Measurements from ENCODE around the gene CPTP.

Gene CPTP

GRCh38 chr1:1284221-1285101 lies 40.1 kb upstream of the CPTP start:
- no peak overlapping the region for H3K4me2 ChIP-seq (ENCODE audit: low read depth, low read length, poor library complexity, severe bottlenecking)
- H3K9me3 ChIP-seq (ENCODE audit: insufficient read depth, low read depth, low read length): no peaks in the 10 kb centered on the region
- H3K36me3 ChIP-seq (ENCODE audit: insufficient read depth, low read length): no peaks in the 10 kb centered on the region
- no peaks in the 10 kb centered on the region for H3F3A ChIP-seq (ENCODE audit: low read depth)
- no peak overlapping the region for H3K9ac ChIP-seq (ENCODE audit: low read depth, low read length, poor library complexity, severe bottlenecking)
- H3K27me3 ChIP-seq (ENCODE audit: insufficient read depth, low read length, poor library complexity, severe bottlenecking): no peaks in the 10 kb centered on the region
- no peaks in the 10 kb centered on the region for H4K20me1 ChIP-seq (ENCODE audit: insufficient read depth, low read length, poor library complexity, severe bottlenecking)
- no peaks in the 10 kb centered on the region for H3K4me1 ChIP-seq (ENCODE audit: insufficient read depth, low read length, poor library complexity, severe bottlenecking)
- H3K79me2 ChIP-seq (ENCODE audit: insufficient read depth, low read length): no peaks in the 10 kb centered on the region
- no peaks in the 10 kb centered on the region for H3K9me2 ChIP-seq (replicated peaks; ENCODE audit: low read depth, low read length)
- no peak overlapping the region for H2AFZ ChIP-seq (ENCODE audit: low read length)
- TF ChIP-seq EZH2phosphoT487 (IDR thresholded peaks at IDR 0.05; ENCODE audit: borderline replicate concordance): no peak
- TF ChIP-seq CTCF (conservative IDR thresholded peaks at IDR 0.05; ENCODE audit: low read length): no peak
- no peak overlapping the region for H3K4me3 ChIP-seq (ENCODE audit: low read length, poor library complexity, severe bottlenecking)

- H3K4me3 ChIP-seq (ENCODE audit: low read length, poor library complexity, severe bottlenecking): no peak overlapping the region
- no peaks in the 10 kb centered on the region for H3K4me1 ChIP-seq (ENCODE audit: insufficient read depth, low read length, poor library complexity, severe bottlenecking)
- no peaks in the 10 kb centered on the region for H3K79me2 ChIP-seq (ENCODE audit: insufficient read depth, low read length)
- TF ChIP-seq EZH2phosphoT487 (IDR thresholded peaks at IDR 0.05; ENCODE audit: borderline replicate concordance) (no peak), CTCF (conservative IDR thresholded peaks at IDR 0.05; ENCODE audit: low read length) (no peak)
- no peaks in the 10 kb centered on the region for H3K9me3 ChIP-seq (ENCODE audit: insufficient read depth, low read depth, low read length)
- no peak overlapping the region for H3K4me2 ChIP-seq (ENCODE audit: low read depth, low read length, poor library complexity, severe bottlenecking)
- H4K20me1 ChIP-seq (ENCODE audit: insufficient read depth, low read length, poor library complexity, severe bottlenecking): no peaks in the 10 kb centered on the region
- H3K36me3 ChIP-seq (ENCODE audit: insufficient read depth, low read length): no peaks in the 10 kb centered on the region
- no peaks in the 10 kb centered on the region for H3K9me2 ChIP-seq (replicated peaks; ENCODE audit: low read depth, low read length)
- no peaks in the 10 kb centered on the region for H3F3A ChIP-seq (ENCODE audit: low read depth)
- H3K9ac ChIP-seq (ENCODE audit: low read depth, low read length, poor library complexity, severe bottlenecking): no peak overlapping the region
- no peak overlapping the region for H2AFZ ChIP-seq (ENCODE audit: low read length)
- no peaks in the 10 kb centered on the region for H3K27me3 ChIP-seq (ENCODE audit: insufficient read depth, low read length, poor library complexity, severe bottlenecking)
These were observed 39.5 kb upstream of the CPTP start for GRCh38 chr1:1285102-1285571.

DNA sequence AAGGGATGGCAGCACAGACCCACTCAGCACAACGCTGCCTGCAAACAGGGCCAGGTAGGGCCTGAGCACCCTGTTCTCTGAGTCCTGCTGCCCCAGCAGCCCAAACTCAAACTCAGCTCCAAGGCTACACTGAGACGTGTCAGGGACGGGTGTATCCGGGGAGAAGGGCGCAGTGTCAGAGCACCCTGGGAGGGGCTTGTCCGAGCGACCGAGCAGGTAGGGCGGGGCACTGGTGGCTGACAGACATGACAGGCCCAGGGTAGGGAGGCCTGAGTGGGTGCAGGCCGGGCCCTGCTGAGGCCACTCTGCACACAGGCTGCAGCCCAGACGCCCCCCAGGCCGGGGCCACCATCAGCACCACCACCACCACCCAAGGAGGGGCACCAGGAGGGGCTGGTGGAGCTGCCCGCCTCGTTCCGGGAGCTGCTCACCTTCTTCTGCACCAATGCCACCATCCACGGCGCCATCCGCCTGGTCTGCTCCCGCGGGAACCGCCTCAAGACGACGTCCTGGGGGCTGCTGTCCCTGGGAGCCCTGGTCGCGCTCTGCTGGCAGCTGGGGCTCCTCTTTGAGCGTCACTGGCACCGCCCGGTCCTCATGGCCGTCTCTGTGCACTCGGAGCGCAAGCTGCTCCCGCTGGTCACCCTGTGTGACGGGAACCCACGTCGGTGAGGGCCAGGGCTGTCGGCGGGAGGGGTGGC lies 38.8 kb upstream of the CPTP start:
- H3F3A ChIP-seq (ENCODE audit: low read depth): no peaks in the 10 kb centered on the region
- H3K27me3 ChIP-seq (ENCODE audit: insufficient read depth, low read length, poor library complexity, severe bottlenecking): no peaks in the 10 kb centered on the region
- H3K79me2 ChIP-seq (ENCODE audit: insufficient read depth, low read length): no peaks in the 10 kb centered on the region
- no peaks in the 10 kb centered on the region for H3K36me3 ChIP-seq (ENCODE audit: insufficient read depth, low read length)
- no peaks in the 10 kb centered on the region for H3K9me2 ChIP-seq (replicated peaks; ENCODE audit: low read depth, low read length)
- H4K20me1 ChIP-seq (ENCODE audit: insufficient read depth, low read length, poor library complexity, severe bottlenecking): no peaks in the 10 kb centered on the region
- TF ChIP-seq EZH2phosphoT487 (IDR thresholded peaks at IDR 0.05; ENCODE audit: borderline replicate concordance) (no peak), CTCF (conservative IDR thresholded peaks at IDR 0.05; ENCODE audit: low read length) (no peak)
- H3K9ac ChIP-seq (ENCODE audit: low read depth, low read length, poor library complexity, severe bottlenecking): no peak overlapping the region
- H3K4me3 ChIP-seq (ENCODE audit: low read length, poor library complexity, severe bottlenecking): no peak overlapping the region
- no peak overlapping the region for H3K4me2 ChIP-seq (ENCODE audit: low read depth, low read length, poor library complexity, severe bottlenecking)
- no peak overlapping the region for H2AFZ ChIP-seq (ENCODE audit: low read length)
- H3K9me3 ChIP-seq (ENCODE audit: insufficient read depth, low read depth, low read length): no peaks in the 10 kb centered on the region
- H3K4me1 ChIP-seq (ENCODE audit: insufficient read depth, low read length, poor library complexity, severe bottlenecking): no peaks in the 10 kb centered on the region
